ENCODE measurements around the gene RPL27A. TPM values are rescaled to one million over a fixed set of nuclear protein-coding genes. Genes with fewer than 3 reads are reported as not detected.

Gene RPL27A
- total and polyA plus RNA-seq, 2 of the 8 experiments (the other 6 are each of a cell fraction or from before 2014, with no cell fraction given): 1,756 to 1,777 TPM

GRCh38 chr11:8690374-8691342 is 8.1 kb downstream of the RPL27A start:
- Histone ChIP-seq H2AK5ac (ENCODE audit: low read depth, low read length) (no peak overlapping the region), H3K9me3 (ENCODE audit: insufficient read depth in 2 of 2, low read depth in 1 of 2, low read length in 1 of 2) (no peaks in the 10 kb centered on the region), H3K4me2 (ENCODE audit: insufficient read depth in 1 of 2, low read depth in 2 of 2, low read length in 2 of 2) (peak overlapping the region in 1 of 2 experiments; percentile 76; a peak in 1 of 4 replicates), H3K23ac (ENCODE audit: insufficient read length) (no peak overlapping the region), H3K23me2 (ENCODE audit: low read depth, low read length) (peaks cover 5% of the 10 kb centered on the region), H3K4me1 (replicated peaks in 1 of 4; ENCODE audit: control insufficient read depth in 3 of 4, insufficient read depth in 4 of 4, low read length in 3 of 4) (peaks cover 0 to 10% (median 4%) of the 10 kb centered on the region in 4 experiments; a peak in 2 of 7 replicates), H3K27ac (ENCODE audit: low read depth, low read length) (no peak overlapping the region), H2BK12ac (ENCODE audit: low read depth, low read length) (no peak overlapping the region), H2BK20ac (ENCODE audit: low read length) (no peak overlapping the region), H3K4ac (replicated peaks; ENCODE audit: insufficient read length, low read depth, low read length) (no peak overlapping the region), H4K8ac (ENCODE audit: extremely low read depth, insufficient read depth, low read length) (no peak overlapping the region), H2BK15ac (ENCODE audit: low read length) (no peak overlapping the region), H3K56ac (replicated peaks; ENCODE audit: insufficient read length, low read depth, low read length) (no peak overlapping the region), H2BK120ac (replicated peaks; ENCODE audit: low read depth, low read length) (no peak overlapping the region), H2BK5ac (ENCODE audit: low read depth, low read length) (no peak overlapping the region), H3K27me3 (replicated peaks in 1 of 4; ENCODE audit: control insufficient read depth in 3 of 4, extremely low read depth in 1 of 4, insufficient read depth in 3 of 4, low read length in 3 of 4) (no peaks in the 10 kb centered on the region), H4K91ac (replicated peaks; ENCODE audit: insufficient read length, low read length) (no peak overlapping the region), H3K4me3 (ENCODE audit: extremely low read depth in 1 of 4, insufficient read depth in 2 of 4, low read depth in 3 of 4, low read length in 4 of 4) (no peak overlapping the region; a peak in 1 of 8 replicates), H2AFZ (ENCODE audit: low read length) (no peak overlapping the region), H4K5ac (ENCODE audit: insufficient read length, low read depth, low read length) (no peak overlapping the region), H3K36me3 (ENCODE audit: control insufficient read depth in 2 of 4, insufficient read depth in 4 of 4, low read length in 3 of 4) (peaks cover 11 to 44% (median 30%) of the 10 kb centered on the region in 4 experiments), H4K20me1 (replicated peaks in 1 of 2; ENCODE audit: control insufficient read depth in 1 of 2, insufficient read depth in 2 of 2, low read length in 2 of 2) (no peaks in the 10 kb centered on the region), H3K14ac (ENCODE audit: insufficient read length) (no peak overlapping the region), H3K79me1 (ENCODE audit: low read depth, low read length) (no peaks in the 10 kb centered on the region), H3K18ac (ENCODE audit: extremely low read depth, low read length) (no peak overlapping the region), H3K9ac (replicated peaks in 1 of 4; ENCODE audit: extremely low read depth in 1 of 4, low read depth in 3 of 4, low read length in 3 of 4) (no peak overlapping the region), H3K79me2 (ENCODE audit: control insufficient read depth in 1 of 2, insufficient read depth in 2 of 2, low read length in 2 of 2) (peaks cover 0 to 10% of the 10 kb centered on the region in 2 experiments; a peak in 2 of 4 replicates)
- ChIA-PET CTCF (ENCODE audit: partially characterized antibody) (interaction anchor here (1.0 to 1.6 kb wide), 2 partner anchors 9 to 10 kb away, joined by 3 to 5 read pairs; no protein-coding TSS in a partner anchor), POLR2A (ENCODE audit: partially characterized antibody) (interaction anchor here (0.6 to 10.7 kb wide), 18 partner anchors 8 to 591 kb away, joined by 3 to 248 read pairs (median 4); partner anchors contain the start of genes RPL27A and TRIM66)
- FAIRE-seq: no peak
- 87% methylated on average over 4 of the region's 4 CpGs; no CpG with 5 or more reads in 1 of the 2 experiments for WGBS, 2 experiments (ENCODE audit: extremely low coverage in 1 of 2, insufficient coverage in 1 of 2, insufficient read length in 1 of 2, insufficient replicate concordance in 2 of 2, low coverage in 1 of 2, low lambda C conversion rate in 2 of 2, missing lambda C conversion rate in 1 of 2)
- no peak for DNase-seq (ENCODE audit: low read depth in 1 of 2, low spot score in 2 of 2)
- no peak for TF ChIP-seq ASH2L (IDR thresholded peaks at IDR 0.05; ENCODE audit: low read length)
- TF ChIP-seq SIX5 (IDR thresholded peaks at IDR 0.05; ENCODE audit: low read depth, low read length): no peak
- TF ChIP-seq YY1 (IDR thresholded peaks at IDR 0.05; ENCODE audit: low read depth, low read length): no peak
- TF ChIP-seq SAP30 (IDR thresholded peaks at IDR 0.05; ENCODE audit: insufficient read depth, insufficient replicate concordance, low read length): no peak
- TF ChIP-seq POLR2AphosphoS5 (IDR thresholded peaks at IDR 0.05; ENCODE audit: low read depth, low read length): peak; percentile 73; the same call in 1 of the 2 replicates

All from H1 (cell line).